Hepatocyte (in vitro differentiated cells): ENCODE data around the gene ATP9B.

ENCODE experiments used
- CTCF ChIP-seq: fragments of 200-600 bp; sonication (generic); IDR thresholded peaks from 2 replicates; pipeline ENCODE4 v1.5.1; 2016; ENCODE audit warnings: antibody characterized with exemption, mild to moderate bottlenecking; ENCODE audit not compliant: poor library complexity
- EZH2 ChIP-seq: fragments of 200-600 bp; sonication (generic); IDR thresholded peaks from 2 replicates; pipeline ENCODE4 v1.6.1; 2016; ENCODE audit warnings: antibody characterized with exemption, mild to moderate bottlenecking, borderline replicate concordance

- TF ChIP-seq EZH2 (no peak), CTCF (no peak)
These were observed 173.1 kb downstream of the ATP9B start for GRCh38 chr18:79242246-79242645.
